Activated CD8-positive, alpha-beta T cell treated with anti-CD3 and anti-CD28 coated beads, Interleukin-2, amount 10 ng/mL, durations not matched to agents 7 days and 5 days (primary cell): ENCODE results near the gene SLC25A51. TPM values are rescaled to one million over a fixed set of nuclear protein-coding genes. Genes with fewer than 3 reads are reported as not detected.
A peak's percentile ranks its signal among the peaks of the same experiment; 100 is the strongest.
"Not testable (repeated sequence)": the region's sequence is repeated elsewhere in the genome, so short reads cannot be mapped to it uniquely, and the experiment has no call there.

Experiments
- ATAC-seq: fragments of 150-1000 bp; cut with Tn5 transposase; one replicate; pipeline ENCODE4 v1.10.0; 2021; ENCODE audit warnings: moderate library complexity
- CTCF ChIA-PET: fragments of 350-600 bp; sonication (Branson Sonifier 250); formaldehyde crosslinking; loops from one replicate; lab custom pipeline; 2021; ENCODE audit warnings: antibody characterized with exemption; lab: Charles Lee
- POLR2A ChIA-PET: fragments of 350-600 bp; sonication (Branson Sonifier 250); formaldehyde crosslinking; loops from one replicate; lab custom pipeline; 2021; ENCODE audit warnings: antibody characterized with exemption; lab: Charles Lee
- DNase-seq: peaks from one replicate; pipeline ENCODE4 v3.0.0-alpha.2; 2020
- H3K27ac Mint-ChIP-seq: one replicate; pipeline ENCODE4 v1.8.0; 2021; ENCODE audit warnings: mild to moderate bottlenecking, mixed read lengths
- H3K27me3 Mint-ChIP-seq: one replicate; pipeline ENCODE4 v1.8.0; 2021; ENCODE audit warnings: low read depth, mixed read lengths
- H3K36me3 Mint-ChIP-seq: one replicate; pipeline ENCODE4 v1.8.0; 2021; ENCODE audit warnings: low read depth, mixed read lengths
- H3K4me1 Mint-ChIP-seq: one replicate; pipeline ENCODE4 v1.8.0; 2021; ENCODE audit warnings: low read depth, mixed read lengths
- H3K4me3 Mint-ChIP-seq: one replicate; pipeline ENCODE4 v1.8.0; 2021; ENCODE audit warnings: mild to moderate bottlenecking, mixed read lengths
- H3K9me3 Mint-ChIP-seq: one replicate; pipeline ENCODE4 v1.8.0; 2022; ENCODE audit warnings: mixed read lengths; ENCODE audit not compliant: insufficient read depth
- total RNA-seq, 2 experiments: library from RNA; stranded (reverse); gene quantifications; one replicate each; pipeline ENCODE4 v1.2.3, GENCODE V29; 2021

The SLC25A51 gene
- total RNA-seq, 2 experiments from 2014 or later: 31.7 to 33.6 TPM

GRCh38 chr9:37916471-37917312 is 12.8 kb upstream of the SLC25A51 start:
- ATAC-seq (no peak), DNase-seq (no peak)
- H3K36me3 Mint-ChIP-seq: no peaks in the 10 kb centered on the region
- no peak overlapping the region for H3K4me3 Mint-ChIP-seq
- H3K27ac Mint-ChIP-seq: no peak overlapping the region
- ChIA-PET POLR2A (no interaction called here), CTCF (interaction anchor here (1.7 to 2.6 kb wide), 2 partner anchors 12 to 14 kb away, joined by 3 to 8 read pairs; no protein-coding TSS in a partner anchor)
- no peaks in the 10 kb centered on the region for H3K9me3 Mint-ChIP-seq
- H3K27me3 Mint-ChIP-seq: no peaks in the 10 kb centered on the region
- peaks cover 2% of the 10 kb centered on the region for H3K4me1 Mint-ChIP-seq

GRCh38 chr9:37915911-37916470 is 12.1 kb upstream of the SLC25A51 start:
- Mint-ChIP-seq H3K27ac (no peak overlapping the region), H3K9me3 (no peaks in the 10 kb centered on the region), H3K4me1 (peaks cover 2% of the 10 kb centered on the region), H3K36me3 (no peaks in the 10 kb centered on the region), H3K4me3 (no peak overlapping the region), H3K27me3 (no peaks in the 10 kb centered on the region)
- DNase-seq (no peak), ATAC-seq (no peak)
- ChIA-PET POLR2A (no interaction called here), CTCF (interaction anchor here (1.7 to 4.5 kb wide), 3 partner anchors 11 to 172 kb away, joined by 3 to 55 read pairs (median 8); no protein-coding TSS in a partner anchor)

- Mint-ChIP-seq H3K9me3 (no peaks in the 10 kb centered on the region), H3K36me3 (no peaks in the 10 kb centered on the region), H3K27ac (no peak overlapping the region), H3K4me3 (no peak overlapping the region), H3K4me1 (peaks cover 2% of the 10 kb centered on the region), H3K27me3 (no peaks in the 10 kb centered on the region)
- POLR2A ChIA-PET: no interaction called here
- DNase-seq (no peak), ATAC-seq (no peak)
- CTCF ChIA-PET: interaction anchor here (1.0 to 4.5 kb wide), 15 partner anchors 10 to 519 kb away, joined by 3 to 55 read pairs (median 8); no protein-coding TSS in a partner anchor
Observed at GRCh38 chr9:37914701-37915358, 10.9 kb upstream of the SLC25A51 start.

- Mint-ChIP-seq H3K27me3 (no peaks in the 10 kb centered on the region), H3K4me1 (peaks cover 2% of the 10 kb centered on the region), H3K4me3 (no peak overlapping the region), H3K36me3 (no peaks in the 10 kb centered on the region), H3K27ac (no peak overlapping the region), H3K9me3 (no peaks in the 10 kb centered on the region)
- DNase-seq: no peak
- ChIA-PET POLR2A (no interaction called here), CTCF (interaction anchor here (0.5 to 4.5 kb wide), 39 partner anchors 9 to 519 kb away, joined by 3 to 55 read pairs (median 5); partner anchors contain the start of genes EXOSC3 and SHB)
- no peak for ATAC-seq
Observed at GRCh38 chr9:37914154-37914551, 10.2 kb upstream of the SLC25A51 start.

GRCh38 chr9:37913480-37914153 is 9.7 kb upstream of the SLC25A51 start:
- Mint-ChIP-seq H3K27ac (no peak overlapping the region), H3K4me3 (no peak overlapping the region), H3K4me1 (peaks cover 2% of the 10 kb centered on the region), H3K36me3 (no peaks in the 10 kb centered on the region), H3K9me3 (no peaks in the 10 kb centered on the region), H3K27me3 (no peaks in the 10 kb centered on the region)
- peak; percentile 88 for ATAC-seq
- POLR2A ChIA-PET: interaction anchor here (0.6 kb wide), 1 partner anchor 411 kb away, joined by 3 read pairs; no protein-coding TSS in a partner anchor
- CTCF ChIA-PET: interaction anchor here (0.5 to 4.5 kb wide), 41 partner anchors 9 to 520 kb away, joined by 3 to 55 read pairs (median 4); partner anchors contain the start of genes EXOSC3 and SHB
- peak; percentile 85 for DNase-seq

- no peak for ATAC-seq
- Mint-ChIP-seq H3K9me3 (no peaks in the 10 kb centered on the region), H3K4me1 (no peaks in the 10 kb centered on the region), H3K4me3 (no peak overlapping the region), H3K27ac (no peak overlapping the region), H3K27me3 (no peaks in the 10 kb centered on the region), H3K36me3 (no peaks in the 10 kb centered on the region)
- CTCF ChIA-PET: interaction anchor here (0.7 to 4.5 kb wide), 3 partner anchors 157 to 250 kb away, joined by 3 to 55 read pairs (median 4); partner anchors contain the start of gene SHB
- DNase-seq: no peak
- POLR2A ChIA-PET: interaction anchor here (0.5 kb wide), 1 partner anchor 483 kb away, joined by 4 read pairs; no protein-coding TSS in a partner anchor
Observed at GRCh38 chr9:37911271-37911681, 7.3 kb upstream of the SLC25A51 start.

- Mint-ChIP-seq H3K36me3 (no peaks in the 10 kb centered on the region), H3K4me1 (peaks cover 2% of the 10 kb centered on the region), H3K9me3 (no peaks in the 10 kb centered on the region), H3K27ac (no peak overlapping the region), H3K27me3 (no peaks in the 10 kb centered on the region), H3K4me3 (no peak overlapping the region)
- no peak for ATAC-seq
- no peak for DNase-seq
- ChIA-PET CTCF (no interaction called here), POLR2A (no interaction called here)
Observed at GRCh38 chr9:37910271-37910670, 6.3 kb upstream of the SLC25A51 start.

- CTCF ChIA-PET, H3K36me3 Mint-ChIP-seq, POLR2A ChIA-PET, H3K27ac Mint-ChIP-seq, DNase-seq, H3K4me1 Mint-ChIP-seq, ATAC-seq, H3K4me3 Mint-ChIP-seq, H3K27me3 Mint-ChIP-seq, H3K9me3 Mint-ChIP-seq: not testable (repeated sequence)
Observed at GRCh38 chr9:37909836-37910235, 5.9 kb upstream of the SLC25A51 start.

GRCh38 chr9:37909326-37909725 is 5.4 kb upstream of the SLC25A51 start:
- Mint-ChIP-seq H3K4me1 (peaks cover 11% of the 10 kb centered on the region), H3K4me3 (no peak overlapping the region), H3K27me3 (no peaks in the 10 kb centered on the region), H3K27ac (no peak overlapping the region), H3K36me3 (no peaks in the 10 kb centered on the region), H3K9me3 (no peaks in the 10 kb centered on the region)
- CTCF ChIA-PET: interaction anchor here (1.5 kb wide), 1 partner anchor 251 kb away, joined by 3 read pairs; no protein-coding TSS in a partner anchor
- ATAC-seq (no peak), DNase-seq (no peak)
- POLR2A ChIA-PET: no interaction called here

- H3K27me3 Mint-ChIP-seq: no peaks in the 10 kb centered on the region
- H3K4me3 Mint-ChIP-seq: no peak overlapping the region
- ChIA-PET CTCF (interaction anchor here (1.3 to 1.5 kb wide), 2 partner anchors 10 to 251 kb away, joined by 3 read pairs; no protein-coding TSS in a partner anchor), POLR2A (interaction anchor here (1.2 kb wide), 1 partner anchor 10 kb away, joined by 3 read pairs; no protein-coding TSS in a partner anchor)
- no peak for DNase-seq
- no peaks in the 10 kb centered on the region for H3K9me3 Mint-ChIP-seq
- H3K27ac Mint-ChIP-seq: no peak overlapping the region
- no peaks in the 10 kb centered on the region for H3K36me3 Mint-ChIP-seq
- no peak for ATAC-seq
- peaks cover 12% of the 10 kb centered on the region for H3K4me1 Mint-ChIP-seq
Observed at GRCh38 chr9:37908698-37909186, 4.8 kb upstream of the SLC25A51 start.

GRCh38 chr9:37908283-37908682 is 4.4 kb upstream of the SLC25A51 start:
- POLR2A ChIA-PET: interaction anchor here (1.2 kb wide), 1 partner anchor 9 kb away, joined by 3 read pairs; no protein-coding TSS in a partner anchor
- DNase-seq: no peak
- Mint-ChIP-seq H3K36me3 (no peaks in the 10 kb centered on the region), H3K27ac (no peak overlapping the region), H3K9me3 (no peaks in the 10 kb centered on the region), H3K4me3 (no peak overlapping the region), H3K27me3 (no peaks in the 10 kb centered on the region), H3K4me1 (peaks cover 12% of the 10 kb centered on the region)
- no peak for ATAC-seq
- CTCF ChIA-PET: interaction anchor here (1.3 to 1.5 kb wide), 2 partner anchors 9 to 252 kb away, joined by 3 read pairs; no protein-coding TSS in a partner anchor
